ENCODE data around the gene KCNQ5. TPM values are rescaled to one million over a fixed set of nuclear protein-coding genes. Genes with fewer than 3 reads are reported as not detected.

Gene KCNQ5
- total RNA-seq, 1 experiment from 2014 or later = 17.8 TPM

DNA sequence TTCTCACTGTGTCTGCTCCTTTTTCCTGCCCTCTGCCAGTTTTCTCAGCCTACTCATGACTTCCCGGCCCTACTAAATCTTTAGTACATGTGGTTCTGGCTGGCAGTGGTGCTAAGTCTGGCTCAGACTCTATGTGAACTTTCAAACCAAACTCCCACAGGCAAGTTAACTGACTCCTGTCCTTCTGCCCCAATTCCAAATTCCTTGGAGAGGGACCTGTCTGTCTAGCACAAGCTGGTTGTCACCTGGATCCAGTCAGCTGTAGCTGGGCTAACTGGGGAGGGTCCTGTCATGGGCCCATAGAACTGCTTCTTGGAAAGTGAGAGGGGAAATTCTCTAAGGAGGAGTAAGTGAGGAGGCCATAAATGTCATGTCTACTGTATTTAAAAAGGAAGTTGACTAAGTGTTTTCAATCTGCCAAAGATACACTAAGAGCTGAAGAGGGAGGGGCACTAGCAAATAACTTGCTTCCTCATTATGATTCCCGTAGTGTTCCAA lies 240.1 kb downstream of the KCNQ5 start:
- no TSS peak for BruUV-seq (replicated peaks)
- H3K27me3 ChIP-seq (replicated peaks; ENCODE audit: insufficient read depth, low read depth, low read length, poor library complexity) = no peaks in the 10 kb centered on the region
- H3K4me1 ChIP-seq (ENCODE audit: insufficient read depth, low read length, poor library complexity, severe bottlenecking) = peaks cover 51% of the 10 kb centered on the region
- H3K9me3 ChIP-seq (ENCODE audit: low read depth, low read length, poor library complexity, severe bottlenecking) = no peaks in the 10 kb centered on the region
- H3K4me3 ChIP-seq (ENCODE audit: low read depth, low read length, poor library complexity, severe bottlenecking) = no peak overlapping the region
- peak; percentile 80 for DNase-seq (ENCODE audit: low spot score)
- H3K36me3 ChIP-seq (ENCODE audit: insufficient read depth, low read length, poor library complexity, severe bottlenecking) = no peaks in the 10 kb centered on the region
- ChIA-PET CTCF (no interaction called here), POLR2A (ENCODE audit: low non-redundant PET) (no interaction called here)
- TF ChIP-seq EZH2 (IDR thresholded peaks at IDR 0.05; ENCODE audit: borderline replicate concordance, low read depth, low read length, poor library complexity, severe bottlenecking) (no peak), CTCF (conservative IDR thresholded peaks at IDR 0.05; ENCODE audit: low read depth, low read length) (no peak)
- intact Hi-C loops (cut with micrococcal nuclease; ENCODE audit: unreplicated experiment) = loop anchor here (10.0 kb wide), 1 partner anchor 237 kb away; the partner anchor contains the start of gene KCNQ5
- H3K27ac ChIP-seq (ENCODE audit: low read depth, low read length, poor library complexity, severe bottlenecking) = peak overlapping the region; percentile 12

- CTCF ChIA-PET = no interaction called here
- intact Hi-C loops (cut with micrococcal nuclease; ENCODE audit: unreplicated experiment) = loop anchor here (10.0 kb wide), 1 partner anchor 238 kb away; the partner anchor contains the start of gene KCNQ5
Measured at GRCh38 chr6:72863131-72863530, 241.3 kb downstream of the KCNQ5 start.

DNA sequence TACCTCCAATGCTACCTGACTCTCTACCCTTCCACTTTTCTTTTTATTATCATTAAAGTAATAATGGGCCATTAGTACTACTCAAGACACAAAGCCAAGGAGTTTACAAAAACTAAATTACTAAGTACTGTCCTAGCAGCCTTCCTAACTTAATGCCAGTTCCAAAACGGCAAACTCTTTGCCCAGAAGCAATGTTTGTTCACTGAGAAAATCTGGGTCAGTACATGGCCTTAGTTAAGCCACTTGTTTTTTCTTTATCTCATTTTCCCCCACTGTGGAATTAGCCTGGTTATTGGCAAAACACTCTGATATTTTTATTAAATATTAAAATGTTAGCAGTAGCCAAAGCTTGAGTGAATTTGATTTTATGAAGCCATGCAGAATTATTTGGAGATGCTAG lies 242.4 kb downstream of the KCNQ5 start:
- DNase-seq (ENCODE audit: low spot score) = no peak
- no peak for TF ChIP-seq CTCF (conservative IDR thresholded peaks at IDR 0.05; ENCODE audit: low read depth, low read length)
- BruUV-seq (replicated peaks) = no TSS peak
- Histone ChIP-seq H3K4me1 (ENCODE audit: insufficient read depth, low read length, poor library complexity, severe bottlenecking) (peaks cover 51% of the 10 kb centered on the region), H3K4me3 (ENCODE audit: low read depth, low read length, poor library complexity, severe bottlenecking) (no peak overlapping the region), H3K27ac (ENCODE audit: low read depth, low read length, poor library complexity, severe bottlenecking) (no peak overlapping the region), H3K36me3 (ENCODE audit: insufficient read depth, low read length, poor library complexity, severe bottlenecking) (no peaks in the 10 kb centered on the region), H3K9me3 (ENCODE audit: low read depth, low read length, poor library complexity, severe bottlenecking) (no peaks in the 10 kb centered on the region), H3K27me3 (replicated peaks; ENCODE audit: insufficient read depth, low read depth, low read length, poor library complexity) (no peaks in the 10 kb centered on the region)
- POLR2A ChIA-PET (ENCODE audit: low non-redundant PET) = no interaction called here
- CTCF ChIA-PET = no interaction called here
- intact Hi-C loops (cut with micrococcal nuclease; ENCODE audit: unreplicated experiment) = loop anchor here (10.0 kb wide), 1 partner anchor 239 kb away; the partner anchor contains the start of gene KCNQ5

More at GRCh38 chr6:72863131-72863530, 241.3 kb downstream of the KCNQ5 start:
- Histone ChIP-seq H3K9me3 (ENCODE audit: low read depth, low read length, poor library complexity, severe bottlenecking) (no peaks in the 10 kb centered on the region), H3K4me1 (ENCODE audit: insufficient read depth, low read length, poor library complexity, severe bottlenecking) (peaks cover 51% of the 10 kb centered on the region), H3K27me3 (replicated peaks; ENCODE audit: insufficient read depth, low read depth, low read length, poor library complexity) (no peaks in the 10 kb centered on the region), H3K36me3 (ENCODE audit: insufficient read depth, low read length, poor library complexity, severe bottlenecking) (no peaks in the 10 kb centered on the region), H3K4me3 (ENCODE audit: low read depth, low read length, poor library complexity, severe bottlenecking) (no peak overlapping the region), H3K27ac (ENCODE audit: low read depth, low read length, poor library complexity, severe bottlenecking) (no peak overlapping the region)
- TF ChIP-seq EZH2 (IDR thresholded peaks at IDR 0.05; ENCODE audit: borderline replicate concordance, low read depth, low read length, poor library complexity, severe bottlenecking) (no peak), CTCF (conservative IDR thresholded peaks at IDR 0.05; ENCODE audit: low read depth, low read length) (no peak)
- BruUV-seq (replicated peaks) = no TSS peak
- DNase-seq (ENCODE audit: low spot score) = no peak
- POLR2A ChIA-PET (ENCODE audit: low non-redundant PET) = no interaction called here
